GM18951 (cell line): ENCODE data around the gene ERVW-1.
"Not testable (repeated sequence)": the region's sequence is repeated elsewhere in the genome, so short reads cannot be mapped to it uniquely, and the experiment has no call there.

Source experiments
- POLR2A ChIP-seq: IDR thresholded peaks from 4 replicates; pipeline ENCODE4 v1.6.1; 2011; ENCODE audit warnings: mild to moderate bottlenecking; ENCODE audit not compliant: insufficient read length, insufficient read depth; ENCODE audit errors: extremely low read depth
- in situ Hi-C: fragments of 300-500 bp; cut with MboI; formaldehyde crosslinking; loops from one replicate; pipeline ENCODE4 v1.12.0; 2022; ENCODE audit warnings: low sequenced_read_pairs, mixed read lengths, inconsistent platforms; ENCODE audit not compliant: unreplicated experiment

Gene ERVW-1

DNA sequence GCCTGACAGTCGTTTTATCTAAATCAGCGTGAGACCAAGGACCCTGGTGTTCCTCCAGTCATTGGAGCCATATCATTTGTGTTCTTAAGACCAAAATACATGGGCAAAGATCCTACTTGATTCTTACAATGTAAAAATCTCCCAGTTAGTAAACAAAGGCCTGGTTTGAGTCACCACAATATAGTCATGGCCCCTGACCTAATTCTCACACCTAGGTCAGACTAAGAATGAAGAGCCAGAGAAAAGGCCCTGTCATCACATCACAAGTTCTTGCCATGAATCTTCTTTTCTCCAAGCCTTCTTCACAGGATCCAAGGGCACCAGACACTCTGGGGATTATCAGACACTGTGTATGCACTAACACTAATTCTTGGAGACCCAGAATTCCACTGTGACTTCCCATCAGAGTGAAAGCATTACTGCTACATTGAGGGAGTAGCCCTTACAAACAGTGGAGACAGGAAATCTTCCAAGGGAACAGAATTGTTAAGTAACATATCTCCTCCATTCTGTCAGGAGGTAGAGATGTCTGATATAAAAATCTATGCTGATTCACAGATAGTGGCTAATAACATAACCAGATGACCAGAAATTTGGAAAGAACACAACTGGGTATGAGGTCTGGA is 7.6 kb upstream of the ERVW-1 start:
- in situ Hi-C loops, result no loop called here
- TF ChIP-seq POLR2A, result no peak

DNA sequence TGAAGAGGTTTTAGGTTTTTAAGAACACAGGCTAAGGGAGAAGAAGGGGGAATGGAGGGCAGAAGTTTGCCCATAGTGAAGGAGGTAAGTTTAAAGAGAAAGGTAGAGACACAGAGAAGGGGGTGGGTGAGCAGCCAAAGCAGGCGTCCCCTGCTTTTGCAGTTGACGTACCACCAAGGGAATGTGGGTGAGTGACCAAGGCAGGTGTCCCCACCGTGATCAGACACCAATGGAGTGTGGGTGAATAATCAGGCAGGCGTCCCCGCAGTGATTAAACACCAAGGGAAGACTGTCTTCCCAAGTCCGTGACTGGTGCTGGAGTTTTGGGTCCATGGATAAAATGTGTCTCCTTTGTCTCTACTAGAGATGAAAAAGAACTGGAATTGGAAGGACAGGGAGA is 6.5 kb upstream of the ERVW-1 start:
- in situ Hi-C loops, result not testable (repeated sequence)

DNA sequence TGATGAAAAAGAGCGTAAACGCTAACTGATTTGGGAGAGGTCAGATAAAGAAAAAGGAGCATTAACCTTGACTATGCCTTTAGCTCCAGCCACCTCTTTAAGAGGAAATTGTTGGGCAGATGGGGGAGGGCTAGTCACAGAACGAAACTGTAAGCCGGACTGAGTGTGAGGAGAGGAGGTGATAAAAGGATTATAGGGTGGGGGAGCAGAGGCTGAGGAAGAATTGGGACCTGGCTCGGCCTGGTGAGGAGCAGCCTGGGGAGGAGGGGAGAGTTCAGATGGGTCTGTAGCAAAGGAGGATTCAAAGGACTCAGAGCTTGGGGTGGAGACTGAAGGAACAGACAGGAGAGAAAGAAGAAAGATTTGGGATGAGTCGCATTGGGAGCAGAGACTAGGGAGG is 5.9 kb upstream of the ERVW-1 start:
- in situ Hi-C loops, result not testable (repeated sequence)

DNA sequence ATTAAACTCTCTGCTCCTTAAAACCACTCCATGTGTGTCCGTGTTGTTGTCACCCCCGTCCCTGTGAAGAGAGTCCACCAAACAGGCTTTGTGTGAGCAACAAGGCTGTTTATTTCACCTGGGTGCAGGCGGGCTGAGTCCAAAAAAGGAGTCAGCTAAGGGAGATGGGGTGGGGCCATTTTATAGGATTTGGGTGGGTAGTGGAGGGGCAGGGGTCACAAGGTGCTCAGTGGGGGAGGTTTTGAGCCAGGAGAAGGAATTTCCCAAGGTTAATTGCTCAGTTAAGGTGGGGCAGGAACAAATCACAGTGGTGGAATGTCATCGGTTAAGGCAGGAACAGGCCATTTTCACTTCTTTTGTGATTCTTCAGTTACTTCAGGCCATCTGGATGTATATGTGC is 1.4 kb upstream of the ERVW-1 start:
- in situ Hi-C loops, result not testable (repeated sequence)

DNA sequence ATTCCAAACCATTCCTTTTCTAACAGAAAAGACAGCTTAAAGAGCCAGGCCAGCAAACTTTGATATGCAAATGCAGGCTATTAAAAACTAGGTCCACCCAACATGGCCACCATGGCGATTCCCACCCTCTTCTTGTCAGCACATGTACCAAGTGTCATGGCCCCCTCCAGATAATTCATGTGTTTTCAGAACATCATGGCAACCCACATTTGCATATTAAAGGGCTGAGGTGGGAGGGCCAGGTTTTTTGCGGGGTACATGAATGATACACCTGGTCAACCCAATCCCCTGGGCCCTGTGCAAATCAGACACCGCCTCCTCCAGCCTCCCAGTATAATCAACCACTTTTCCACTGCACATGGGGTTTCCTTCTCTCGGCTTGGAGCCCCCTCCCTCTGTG is 965 bp upstream of the ERVW-1 start:
- in situ Hi-C loops, result no loop called here
- TF ChIP-seq POLR2A, result no peak

DNA sequence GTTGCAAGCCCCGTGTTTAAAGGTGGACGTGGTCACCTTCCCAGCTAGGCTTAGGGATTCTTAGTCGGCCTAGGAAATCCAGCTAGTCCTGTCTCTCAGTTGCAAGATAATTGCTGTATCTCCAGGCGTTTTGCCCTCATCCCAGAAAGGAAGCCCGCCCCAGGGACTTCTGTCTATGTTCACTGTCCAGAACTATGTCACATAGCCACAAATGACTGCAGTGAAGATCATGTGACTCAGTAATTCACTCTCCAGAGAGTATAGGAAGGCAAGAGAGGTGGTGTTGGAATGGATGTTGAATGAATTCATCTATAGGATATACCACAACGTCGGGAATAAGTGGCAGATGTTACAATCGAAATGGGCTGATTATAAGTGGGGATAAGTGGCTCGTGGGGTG is 349 bp upstream of the ERVW-1 start:
- no peak for TF ChIP-seq POLR2A
- in situ Hi-C loops, result no loop called here

DNA sequence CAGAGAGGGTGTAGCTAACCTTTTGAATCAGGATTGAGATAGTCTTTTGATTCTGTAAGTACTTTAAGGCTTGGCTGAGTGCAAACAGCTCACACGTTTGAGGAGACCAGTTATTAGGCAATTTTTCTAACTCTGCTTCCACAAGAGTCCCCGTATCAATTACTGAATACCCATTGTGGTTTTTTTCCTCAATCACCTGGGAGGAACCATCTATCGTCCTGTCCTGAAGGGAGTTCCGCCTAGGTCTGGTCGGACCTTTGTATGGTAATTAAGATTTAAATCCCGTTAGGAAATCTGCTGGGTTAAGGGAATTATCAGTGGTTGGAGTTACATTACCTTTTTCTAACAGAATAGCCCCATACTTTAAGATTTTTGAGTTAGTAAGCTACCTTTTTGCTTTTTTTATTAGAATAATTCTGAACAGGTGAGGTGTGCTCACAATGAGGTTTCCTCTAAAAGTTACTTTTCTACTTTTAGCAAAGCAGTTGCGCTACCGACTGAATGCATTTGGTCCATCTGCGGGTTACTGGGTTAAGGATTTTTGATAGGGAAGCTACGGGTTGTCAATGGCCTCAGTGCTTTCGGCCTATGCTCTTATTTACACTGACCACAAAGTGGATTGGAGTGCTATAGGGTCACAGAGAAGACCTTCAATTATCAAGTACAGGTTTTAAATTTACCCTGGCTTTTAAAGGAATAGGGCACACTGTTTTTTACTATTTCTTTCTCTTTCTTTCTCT is 1.7 kb downstream of the ERVW-1 start:
- in situ Hi-C loops, result not testable (repeated sequence)

DNA sequence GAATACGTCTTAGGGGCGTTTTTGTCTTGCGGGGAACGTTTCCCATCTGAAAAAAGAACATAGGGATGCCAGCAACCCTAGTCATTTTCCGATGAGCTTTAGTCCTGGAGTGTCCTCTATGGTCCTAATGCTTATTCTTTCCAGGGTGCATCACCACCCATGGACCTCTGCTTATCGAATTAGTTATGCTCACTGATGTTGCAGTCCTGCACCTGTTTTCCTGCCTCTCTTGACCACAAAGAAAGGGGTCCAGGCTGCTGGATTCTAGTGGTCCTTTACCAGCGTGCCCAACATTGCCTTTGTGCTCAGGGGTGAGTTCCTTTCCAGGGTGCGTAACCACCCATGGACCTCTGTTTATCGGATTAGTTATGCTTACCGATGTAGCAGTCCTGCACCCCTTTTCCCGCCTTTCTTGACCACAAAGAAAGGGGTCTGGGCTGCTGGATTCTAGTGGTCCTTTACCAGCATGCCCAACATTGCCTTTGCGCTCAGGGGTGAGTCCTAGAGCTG is 2.4 kb downstream of the ERVW-1 start:
- in situ Hi-C loops, result not testable (repeated sequence)

DNA sequence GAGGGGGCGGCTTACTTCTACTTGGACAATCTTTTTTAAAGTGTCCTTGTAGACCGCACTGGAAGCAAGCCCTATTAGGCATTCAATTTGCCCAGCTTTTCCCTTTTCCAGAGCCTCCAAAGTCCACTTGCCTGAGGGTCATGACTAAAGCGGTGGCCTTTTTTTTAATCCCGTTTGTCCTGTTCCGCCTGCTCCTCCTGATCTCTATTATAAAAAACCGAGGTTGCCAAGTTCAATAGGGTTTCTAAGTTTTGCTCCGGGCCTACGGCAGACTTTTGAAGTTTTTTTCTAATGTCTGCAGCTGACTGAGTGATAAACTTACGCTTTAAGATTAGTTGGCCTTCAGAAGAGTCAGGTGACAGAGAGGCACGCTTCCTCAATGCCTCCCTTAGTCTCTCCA is 3.8 kb downstream of the ERVW-1 start:
- in situ Hi-C loops, result not testable (repeated sequence)

DNA sequence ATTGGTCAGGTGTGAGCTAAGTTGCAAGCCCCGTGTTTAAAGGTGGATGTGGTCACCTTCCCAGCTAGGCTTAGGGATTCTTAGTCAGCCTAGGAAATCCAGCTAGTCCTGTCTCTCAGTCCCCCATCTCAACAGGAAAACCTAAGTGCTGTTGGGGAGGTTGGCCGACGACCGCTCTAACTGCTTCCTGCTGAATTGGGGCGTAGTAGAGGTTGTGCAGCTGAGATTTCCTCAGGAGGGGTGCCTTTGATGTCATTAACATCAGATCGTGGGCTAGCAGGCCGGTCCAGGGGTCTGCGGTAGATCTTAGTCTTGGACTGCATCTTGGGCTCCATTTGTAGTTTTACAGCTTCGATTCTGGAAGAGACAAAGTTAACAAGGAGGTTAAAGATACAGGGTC is 9.2 kb downstream of the ERVW-1 start:
- in situ Hi-C loops, result not testable (repeated sequence)

DNA sequence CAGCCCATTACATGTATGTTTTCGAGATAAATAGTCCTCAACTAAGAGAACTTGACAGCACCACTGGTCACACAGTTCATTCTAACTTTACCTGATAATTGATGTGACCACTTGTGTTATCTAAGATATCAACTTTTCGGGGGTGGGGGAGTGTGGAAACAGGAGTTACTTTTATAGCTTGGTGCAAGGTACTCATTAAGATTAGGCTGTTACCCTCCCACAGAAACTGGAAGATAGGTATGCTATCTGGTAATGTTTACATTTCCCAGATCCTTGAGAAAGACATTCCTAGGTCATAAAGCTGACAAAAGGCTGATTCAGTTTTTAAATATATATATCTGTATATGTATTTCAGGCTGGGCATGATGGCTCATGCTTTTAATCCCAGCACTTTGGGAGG is 11.1 kb downstream of the ERVW-1 start:
- in situ Hi-C loops, result no loop called here
- TF ChIP-seq POLR2A, result no peak

DNA sequence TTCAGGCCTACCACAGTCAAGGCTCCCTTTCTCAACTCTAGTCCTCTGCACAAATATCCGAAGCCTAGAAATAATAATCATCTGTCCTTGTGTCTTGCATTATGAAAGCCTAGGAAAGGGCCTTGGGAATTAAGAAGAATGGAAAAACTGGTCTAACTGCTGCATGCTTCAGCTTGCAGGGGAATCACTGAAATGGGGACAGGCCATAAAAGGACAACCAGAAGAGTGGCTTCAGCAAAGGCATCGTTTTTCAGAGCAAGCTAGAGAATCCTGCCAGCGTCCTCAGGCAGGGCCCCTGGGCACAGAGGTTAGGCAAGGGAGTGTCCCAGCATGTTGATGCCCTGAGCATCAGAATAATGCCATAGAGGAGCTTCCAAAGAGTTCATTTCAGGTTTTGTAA is 13.2 kb downstream of the ERVW-1 start:
- TF ChIP-seq POLR2A, result no peak
- in situ Hi-C loops, result no loop called here

DNA sequence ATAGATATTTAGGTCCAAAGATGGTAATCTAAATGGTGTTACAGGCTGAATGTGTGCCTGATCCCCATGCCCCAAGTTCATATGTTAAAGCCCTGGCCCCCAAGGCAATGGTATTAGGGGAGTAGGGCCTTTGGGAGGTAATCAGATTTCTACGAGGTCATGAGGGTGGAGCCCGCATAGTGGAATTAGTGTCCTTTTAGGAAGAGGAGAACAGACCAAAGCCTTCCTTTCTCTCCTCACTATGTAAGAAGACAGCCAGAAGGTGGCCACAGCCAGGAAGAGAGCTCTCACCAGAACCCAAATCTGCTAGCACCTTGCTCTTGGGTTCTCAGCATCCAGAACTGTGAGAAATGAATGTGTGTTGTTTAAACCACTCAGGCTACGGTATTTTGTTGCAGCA is 15.2 kb downstream of the ERVW-1 start:
- in situ Hi-C loops, result no loop called here
- TF ChIP-seq POLR2A, result no peak

DNA sequence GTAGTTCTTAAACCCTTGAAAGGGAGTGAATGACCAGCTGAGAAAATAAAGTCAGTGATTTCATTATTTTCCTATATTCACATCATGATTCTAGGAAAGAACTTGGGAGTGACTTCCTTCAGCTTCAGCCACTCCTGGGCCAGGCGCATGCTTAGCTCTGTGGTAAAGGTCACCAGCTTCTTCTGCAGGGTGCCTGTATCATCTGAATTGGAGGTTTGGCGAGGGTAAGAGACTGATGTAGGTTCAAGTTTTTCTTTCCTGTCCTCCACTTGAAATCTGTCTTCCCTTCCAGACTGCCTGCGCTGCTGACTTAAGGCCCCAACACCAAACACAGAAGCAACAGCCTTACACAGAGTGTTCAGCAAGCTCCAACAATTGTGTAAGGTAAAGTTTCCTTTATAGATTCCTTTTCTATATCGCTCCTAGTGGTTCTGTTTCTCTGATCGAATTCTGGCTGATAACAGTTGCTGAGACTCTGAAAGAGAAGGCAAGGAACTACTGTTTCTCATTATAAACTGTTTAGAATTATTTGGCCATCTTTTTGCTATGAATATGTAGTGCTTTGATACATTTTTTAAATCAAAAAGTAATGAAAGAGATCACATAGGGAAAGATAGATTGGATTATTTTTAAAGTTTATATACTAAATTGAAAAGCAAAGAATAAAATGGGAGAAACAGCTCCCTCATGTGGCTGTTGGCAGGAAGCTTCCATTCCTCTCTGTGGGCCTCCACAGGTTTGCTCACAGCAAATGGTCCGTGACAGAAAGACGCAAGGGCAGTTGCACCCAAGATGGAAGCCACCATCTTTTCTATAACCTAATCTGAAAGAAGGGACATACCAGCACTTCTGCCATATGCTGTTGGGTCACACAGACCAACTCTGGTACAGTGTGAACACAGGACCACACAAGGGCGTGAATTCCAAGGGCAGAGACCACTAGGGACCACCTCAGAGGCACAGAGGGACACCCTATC is 16.4 kb downstream of the ERVW-1 start:
- in situ Hi-C loops, result no loop called here

More for the DNA sequence above, 16.4 kb downstream of the ERVW-1 start:
- no peak for TF ChIP-seq POLR2A
